HCT116 (cell line): ENCODE measurements around the gene REG3G. TPM values are rescaled to one million over a fixed set of nuclear protein-coding genes. Genes with fewer than 3 reads are reported as not detected.

ENCODE experiments used
- ATAC-seq: fragments of 200-7000 bp; cut with Tn5 transposase; 2 replicates; pipeline ENCODE4 v1.9.1; 2020; ENCODE audit warnings: mild to moderate bottlenecking, moderate library complexity
- BruUV-seq: library from RNA; stranded (reverse); fragments of 400-500 nt; replicated peaks from 2 replicates; lab custom pipeline; 2021; lab: Mats Ljungman, UMichigan
- CTCF ChIA-PET: fragments of 300-600 bp; sonication (Branson Sonifier 250); formaldehyde crosslinking; loops from one replicate; lab custom pipeline; 2021; ENCODE audit warnings: antibody characterized with exemption; lab: Charles Lee
- POLR2A ChIA-PET: fragments of 300-600, 350-600 bp; sonication (Branson Sonifier 250); formaldehyde crosslinking; loops from one replicate; lab custom pipeline; 2021; ENCODE audit warnings: antibody characterized with exemption; lab: Charles Lee
- RAD21 ChIA-PET, 2 experiments: fragments of 300-600 bp; sonication (Branson Sonifier 250); formaldehyde crosslinking; loops; one replicate each; lab custom pipeline; 2023; ENCODE audit warnings: low total read pairs in 2 of 2; ENCODE audit not compliant: uncharacterized antibody in 2 of 2, unreplicated experiment in 2 of 2, low non-redundant PET in 1 of 2; lab: Charles Lee
- DNase-seq: peaks from one replicate; pipeline ENCODE4 v3.0.0-alpha.2; 2010; ENCODE audit warnings: low read depth, low spot score
- H2AFZ ChIP-seq: fragments of 200-600 bp; shearing (Covaris generic), sonication (generic); 2 replicates; pipeline ENCODE4 v1.6.1; 2017; ENCODE audit warnings: low read depth, mixed run types, mixed read lengths, antibody characterized with exemption, low read length; ENCODE audit not compliant: poor library complexity, severe bottlenecking
- H3K27ac ChIP-seq: 2 replicates; pipeline ENCODE4 v1.5.1; 2012; ENCODE audit warnings: low read depth, low read length
- H3K27me3 ChIP-seq: fragments of 200-600 bp; sonication (generic); 2 replicates; pipeline ENCODE4 v1.6.1; 2016; ENCODE audit warnings: mixed run types, low read length, mixed read lengths; ENCODE audit not compliant: insufficient read depth
- H3K36me3 ChIP-seq, 2 experiments: fragments of 200-500 bp in 1 of 2; fragments of 200-600 bp in 1 of 2; sonication (Bioruptor generic) in 1 of 2; sonication (generic) in 1 of 2; 2 replicates each; pipeline versions ENCODE4 v1.5.1 to v1.6.1; 2014 to 2016; ENCODE audit warnings: low read length in 2 of 2, inconsistent platforms in 1 of 2, mixed read lengths in 1 of 2, mixed run types in 1 of 2; ENCODE audit not compliant: insufficient read depth in 2 of 2, control insufficient read depth in 1 of 2
- H3K4me1 ChIP-seq, 2 experiments: fragments of 200-600 bp in 1 of 2; sonication (generic) in 1 of 2; 2 replicates each; pipeline versions ENCODE4 v1.5.1 to v1.6.1; 2012 to 2017; ENCODE audit warnings: low read length in 2 of 2, inconsistent platforms in 1 of 2, mild to moderate bottlenecking in 1 of 2, mixed read lengths in 1 of 2, mixed run types in 1 of 2, moderate library complexity in 1 of 2; ENCODE audit not compliant: insufficient read depth in 2 of 2, control insufficient read depth in 1 of 2
- H3K4me2 ChIP-seq: fragments of 200-600 bp; sonication (generic); 2 replicates; pipeline ENCODE4 v1.6.1; 2017; ENCODE audit warnings: mixed run types, low read length, mixed read lengths
- H3K4me3 ChIP-seq, 2 experiments: fragments of 200-600 bp in 1 of 2; sonication (generic) in 1 of 2; replicated peaks in 1 of 2; 2 replicates each; pipeline ENCODE4 v1.5.1; 2011 to 2016; ENCODE audit warnings: low read length in 2 of 2, control low read depth in 1 of 2, low read depth in 1 of 2, mild to moderate bottlenecking in 1 of 2, mixed read lengths in 1 of 2, mixed run types in 1 of 2
- H3K79me2 ChIP-seq: fragments of 200-600 bp; sonication (generic); 2 replicates; pipeline ENCODE4 v1.6.1; 2017; ENCODE audit warnings: mild to moderate bottlenecking, mixed run types, low read length, moderate library complexity, mixed read lengths; ENCODE audit not compliant: insufficient read depth
- H3K9ac ChIP-seq: fragments of 200-600 bp; sonication (generic); 2 replicates; pipeline ENCODE4 v1.6.1; 2016; ENCODE audit warnings: low read length, mixed read lengths
- H3K9me2 ChIP-seq: fragments of 200-600 bp; sonication (generic), shearing (Covaris generic); 2 replicates; pipeline ENCODE4 v1.6.1; 2017; ENCODE audit warnings: mixed run types, mild to moderate bottlenecking, moderate library complexity; ENCODE audit not compliant: insufficient read depth
- H3K9me3 ChIP-seq, 2 experiments: fragments of 200-500 bp in 1 of 2; fragments of 200-600 bp in 1 of 2; sonication (Bioruptor generic) in 1 of 2; sonication (generic) in 1 of 2; 2 replicates each; pipeline ENCODE4 v1.6.1; 2014 to 2017; ENCODE audit warnings: low read length in 2 of 2, mixed read lengths in 2 of 2, inconsistent platforms in 1 of 2, low read depth in 1 of 2, mild to moderate bottlenecking in 1 of 2, mixed run types in 1 of 2, moderate library complexity in 1 of 2; ENCODE audit not compliant: control insufficient read depth in 1 of 2, insufficient read depth in 1 of 2
- H4K20me1 ChIP-seq: fragments of 200-600 bp; sonication (generic), shearing (Covaris generic); 2 replicates; pipeline ENCODE4 v1.6.1; 2017; ENCODE audit warnings: mixed run types, mild to moderate bottlenecking, moderate library complexity; ENCODE audit not compliant: insufficient read depth
- CBX3 ChIP-seq: IDR thresholded peaks from 2 replicates; pipeline ENCODE4 v1.6.1; 2012; ENCODE audit warnings: low read depth
- EZH2 ChIP-seq: fragments of 200-600 bp; sonication (generic); IDR thresholded peaks from 2 replicates; pipeline ENCODE4 v1.6.1; 2017; ENCODE audit warnings: antibody characterized with exemption, mixed run types
- FOSL1 ChIP-seq: IDR thresholded peaks from 2 replicates; pipeline ENCODE4 v1.6.1; 2012; ENCODE audit warnings: low read depth
- JUND ChIP-seq: IDR thresholded peaks from 2 replicates; pipeline ENCODE4 v1.6.1; 2012
- POLR2A ChIP-seq: IDR thresholded peaks from 2 replicates; pipeline ENCODE4 v1.7.0; 2011; ENCODE audit warnings: borderline replicate concordance; ENCODE audit not compliant: insufficient read depth, insufficient read length; ENCODE audit errors: extremely low read depth
- REST ChIP-seq: IDR thresholded peaks from 2 replicates; pipeline ENCODE4 v1.6.1; 2012; ENCODE audit warnings: low read depth
- SP1 ChIP-seq: IDR thresholded peaks from 2 replicates; pipeline ENCODE4 v1.6.1; 2012; ENCODE audit warnings: low read depth
- SRF ChIP-seq: IDR thresholded peaks from 2 replicates; pipeline ENCODE4 v1.6.1; 2012; ENCODE audit warnings: low read depth
- ZBTB33 ChIP-seq: IDR thresholded peaks from 2 replicates; pipeline ENCODE4 v1.6.1; 2011; ENCODE audit warnings: mild to moderate bottlenecking, low read length, moderate library complexity; ENCODE audit not compliant: insufficient replicate concordance; ENCODE audit errors: extremely low read depth
- intact Hi-C: fragments of 100-400 bp; cut with micrococcal nuclease; formaldehyde crosslinking; loops from 2 replicates; pipeline ENCODE4 v1.10.0; 2022
- total RNA-seq: library from RNA; stranded (reverse); gene quantifications from one replicate; pipeline ENCODE4 v1.2.1, GENCODE V29; 2021; ENCODE audit not compliant: unreplicated experiment

The REG3G gene
- total RNA-seq, 1 experiment from 2014 or later: 0.86 TPM

GRCh38 chr2:79026061-79026460 lies 559 bp downstream of the REG3G start:
- DNase-seq (no peak), ATAC-seq (no peak)
- intact Hi-C loops: no loop called here
- BruUV-seq: no TSS peak
- Histone ChIP-seq H2AFZ (no peak overlapping the region), H3K9me2 (no peaks in the 10 kb centered on the region), H3K4me3 (no peak overlapping the region), H3K27ac (no peak overlapping the region), H4K20me1 (no peaks in the 10 kb centered on the region), H3K4me1 (no peaks in the 10 kb centered on the region), H3K4me2 (no peak overlapping the region), H3K9ac (no peak overlapping the region), H3K9me3 (peaks cover 11 to 25% of the 10 kb centered on the region in 2 experiments; a peak in 2 of 4 replicates), H3K79me2 (no peaks in the 10 kb centered on the region), H3K36me3 (no peaks in the 10 kb centered on the region), H3K27me3 (no peaks in the 10 kb centered on the region)
- ChIA-PET POLR2A (no interaction called here), CTCF (no interaction called here), RAD21 (no interaction called here)
- TF ChIP-seq SP1 (no peak), SRF (no peak), JUND (no peak)

GRCh38 chr2:79039944-79040343 lies 14.4 kb downstream of the REG3G start:
- DNase-seq: no peak
- no peaks in the 10 kb centered on the region for H3K27me3 ChIP-seq
- no peaks in the 10 kb centered on the region for H3K36me3 ChIP-seq
- H3K4me2 ChIP-seq: no peak overlapping the region
- intact Hi-C loops: no loop called here
- BruUV-seq: no TSS peak
- ChIA-PET POLR2A (no interaction called here), CTCF (no interaction called here), RAD21 (no interaction called here)
- no peaks in the 10 kb centered on the region; the same call in 1 of the 2 replicates for H4K20me1 ChIP-seq
- H2AFZ ChIP-seq: no peak overlapping the region
- TF ChIP-seq CBX3 (no peak), POLR2A (no peak), ZBTB33 (no peak), EZH2 (no peak), REST (no peak), FOSL1 (no peak)
- no peak overlapping the region for H3K27ac ChIP-seq
- H3K79me2 ChIP-seq: no peaks in the 10 kb centered on the region
- peaks cover 7 to 21% of the 10 kb centered on the region in 2 experiments; a peak in 2 of 4 replicates for H3K9me3 ChIP-seq
- H3K4me3 ChIP-seq: no peak overlapping the region
- no peak overlapping the region for H3K9ac ChIP-seq
- no peaks in the 10 kb centered on the region for H3K4me1 ChIP-seq
- H3K9me2 ChIP-seq: no peaks in the 10 kb centered on the region
- ATAC-seq: no peak
